ENCODE results near the gene POM121. TPM values are rescaled to one million over a fixed set of nuclear protein-coding genes. Genes with fewer than 3 reads are reported as not detected.
"Not testable (repeated sequence)": the region's sequence is repeated elsewhere in the genome, so short reads cannot be mapped to it uniquely, and the experiment has no call there.

The POM121 gene
- total and polyA plus RNA-seq, 10 donors = 8.6 to 47.4 (median 35.7) TPM

GRCh38 chr7:72961346-72961650, 36.4 kb downstream of the POM121 start:
- H3K4me1 ChIP-seq; DNase-seq; H3K4me3 ChIP-seq; intact Hi-C loops (cut with DNase I; ENCODE audit: low total_unique reads); H3K9me3 ChIP-seq; H3K27ac ChIP-seq; H3K36me3 ChIP-seq; H3K27me3 ChIP-seq (replicated peaks in 1 of 7): not testable (repeated sequence)
- WGBS, 5 donors = no CpG with 5 or more reads among the region's 9 CpGs

DNA sequence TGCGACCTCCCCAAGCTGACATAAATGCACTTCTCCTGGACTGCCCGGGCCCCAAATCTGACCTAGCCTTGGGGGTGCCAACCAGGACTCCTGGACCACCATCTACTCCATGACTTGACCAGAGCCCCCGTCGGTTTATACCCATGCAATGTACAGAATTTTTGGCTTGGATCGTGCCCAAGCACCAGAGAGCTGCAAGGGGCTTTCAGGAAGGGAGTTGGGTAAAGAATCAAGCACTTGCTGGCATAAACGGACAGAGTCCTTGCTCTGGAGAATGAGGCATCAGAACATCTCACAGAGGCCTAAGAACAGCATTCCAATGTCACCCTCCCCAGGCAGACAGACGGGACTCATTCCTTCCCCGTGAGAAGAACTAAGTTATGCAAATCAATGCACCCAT, 38.2 kb downstream of the POM121 start:
- DNase-seq = peak; percentile 4
- H3K4me1 ChIP-seq; H3K9me3 ChIP-seq; H3K27me3 ChIP-seq (replicated peaks in 1 of 7); H3K36me3 ChIP-seq; intact Hi-C loops (cut with DNase I; ENCODE audit: low total_unique reads); H3K4me3 ChIP-seq; H3K27ac ChIP-seq: not testable (repeated sequence)
- WGBS, 5 donors = 80 to 89% (median 87%) methylated on average over 2 to 4 of the region's 8 CpGs; no CpG with 5 or more reads in 2 of the 5 donors

DNA sequence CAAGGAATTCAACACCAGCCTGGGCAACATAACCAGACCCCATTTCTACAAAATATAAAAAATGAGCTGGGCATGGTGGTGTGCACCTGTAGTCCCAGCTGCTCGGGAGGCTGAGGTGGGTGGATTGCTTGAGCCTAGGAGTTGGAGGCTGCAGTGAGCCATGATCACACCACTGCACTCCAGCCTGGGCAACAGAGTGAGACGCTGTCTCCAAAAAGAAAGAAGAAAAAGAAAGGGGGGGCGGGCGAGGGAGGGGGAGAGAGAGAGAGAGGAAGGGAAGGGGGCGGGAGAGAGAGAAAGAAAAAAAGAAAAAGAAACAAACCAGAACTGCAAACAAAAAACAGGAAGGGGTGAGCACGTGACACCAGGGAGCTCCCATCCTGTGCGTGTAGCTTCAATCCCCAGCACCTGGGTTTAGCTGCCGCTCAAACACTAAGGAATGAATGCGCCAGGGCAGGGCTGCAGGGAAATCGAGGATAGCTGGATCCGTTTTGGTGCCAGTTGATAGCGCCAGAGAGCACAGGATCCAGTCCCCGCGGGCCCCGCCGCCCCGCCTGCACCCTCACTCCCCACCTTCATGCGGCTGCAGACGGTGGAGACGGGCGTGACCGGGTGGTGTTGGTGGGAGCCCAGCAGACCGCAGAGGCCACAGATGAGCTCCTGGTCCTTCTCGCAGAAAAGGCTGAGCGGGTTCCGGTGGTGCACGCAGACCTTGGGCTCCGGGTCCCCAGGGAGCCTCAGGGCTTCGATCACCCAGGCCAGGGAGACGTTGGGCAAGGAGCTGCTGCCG, 40.5 kb downstream of the POM121 start:
- H3K27ac ChIP-seq; H3K4me1 ChIP-seq; H3K36me3 ChIP-seq; H3K4me3 ChIP-seq; DNase-seq; H3K27me3 ChIP-seq (replicated peaks in 1 of 7); H3K9me3 ChIP-seq; intact Hi-C loops (cut with DNase I; ENCODE audit: low total_unique reads): not testable (repeated sequence)
- no CpG with 5 or more reads among the region's 31 CpGs for whole genome bisulfite sequencing, 5 donors

DNA sequence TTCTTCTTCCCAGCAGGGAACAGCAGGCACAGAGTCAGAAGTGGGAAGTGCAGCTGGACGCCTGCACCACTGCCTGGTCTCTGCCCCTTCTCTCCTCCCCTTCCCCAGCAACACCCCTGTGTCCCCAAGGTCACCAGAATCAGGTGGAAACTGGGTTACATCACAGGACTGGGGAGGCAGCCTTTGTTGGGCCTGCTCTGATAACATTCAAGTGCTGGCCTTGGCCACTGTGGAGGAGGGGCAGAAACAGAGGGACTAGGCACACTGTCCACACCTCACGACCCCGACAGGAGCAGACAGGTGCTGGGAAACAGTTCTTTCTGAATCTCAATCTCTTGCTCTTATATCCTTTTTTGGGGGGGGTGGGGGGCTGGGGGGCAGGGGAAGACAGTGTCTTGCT, 42.0 kb downstream of the POM121 start:
- H3K4me1 ChIP-seq; intact Hi-C loops (cut with DNase I; ENCODE audit: low total_unique reads); H3K9me3 ChIP-seq; H3K4me3 ChIP-seq; H3K27me3 ChIP-seq (replicated peaks in 1 of 7); H3K36me3 ChIP-seq; H3K27ac ChIP-seq: not testable (repeated sequence)
- DNase-seq = peak; percentile 37
- 63 to 100% (median 77%) methylated on average over 2 of the region's 3 CpGs for WGBS, 5 donors

GRCh38 chr7:72968980-72969516, 44.2 kb downstream of the POM121 start, which contains the start of gene TRIM74:
Gene TRIM74, minus strand, starts transcription at chr7:72969466. Its CDS starts 3,309 bp downstream, at chr7:72966157.
- H3K27me3 ChIP-seq (replicated peaks in 1 of 7); intact Hi-C loops (cut with DNase I; ENCODE audit: low total_unique reads); H3K4me3 ChIP-seq; H3K36me3 ChIP-seq; H3K9me3 ChIP-seq; H3K27ac ChIP-seq; H3K4me1 ChIP-seq: not testable (repeated sequence)
- WGBS, 5 donors = 39 to 80% (median 61%) methylated on average over 7 to 11 of the region's 36 CpGs
- TF ChIP-seq POLR2AphosphoS5 (IDR thresholded peaks at IDR 0.05) = peak in 1 of 3 donors; percentile 15
- peak; percentile 25 for DNase-seq

DNA sequence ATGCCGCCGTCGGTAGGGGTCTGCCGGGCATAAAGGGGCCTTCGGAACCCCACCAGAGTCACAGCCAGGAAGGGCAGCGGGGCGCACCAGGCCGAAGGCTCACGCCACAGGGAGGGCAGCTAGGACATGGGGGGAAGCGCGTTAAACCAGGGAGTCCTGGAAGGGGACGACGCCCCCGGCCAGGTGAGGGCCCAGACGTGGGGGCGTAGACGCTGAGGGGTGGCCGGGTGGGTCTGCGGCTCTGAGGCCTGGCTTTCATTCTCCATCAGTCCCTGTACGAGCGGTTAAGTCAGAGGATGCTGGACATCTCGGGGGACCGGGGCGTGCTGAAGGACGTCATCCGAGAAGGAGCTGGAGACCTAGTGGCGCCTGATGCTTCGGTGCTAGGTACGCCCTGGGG, 44.8 kb downstream of the POM121 start:
- peak in 1 of 3 donors; percentile 17 for TF ChIP-seq POLR2AphosphoS5 (IDR thresholded peaks at IDR 0.05)
- intact Hi-C loops (cut with DNase I; ENCODE audit: low total_unique reads); H3K36me3 ChIP-seq; H3K27me3 ChIP-seq (replicated peaks in 1 of 7); H3K27ac ChIP-seq; H3K4me3 ChIP-seq; H3K9me3 ChIP-seq; H3K4me1 ChIP-seq: not testable (repeated sequence)
- DNase-seq = peak; percentile 23
- 38 to 65% (median 58%) methylated on average over 4 to 18 of the region's 29 CpGs; no CpG with 5 or more reads in 2 of the 5 donors for WGBS, 5 donors

DNA sequence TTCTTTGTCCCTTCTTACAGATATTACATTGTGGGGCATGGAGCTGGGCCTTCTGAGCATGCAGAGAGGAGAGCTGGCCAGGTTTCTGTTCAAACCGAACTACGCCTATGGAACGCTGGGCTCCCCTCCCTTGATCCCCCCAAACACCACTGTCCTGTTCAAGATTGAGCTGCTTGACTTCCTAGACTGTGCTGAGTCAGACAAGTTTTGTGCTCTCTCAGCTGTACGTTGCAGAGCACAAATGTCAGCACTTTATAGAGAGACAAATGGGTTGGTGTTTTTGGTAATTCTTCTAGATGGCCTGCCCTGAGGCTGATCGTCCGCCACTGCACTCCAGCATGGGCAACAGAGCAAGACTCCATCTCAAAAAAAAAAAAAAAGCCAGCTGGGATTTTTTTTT, 46.6 kb downstream of the POM121 start:
- WGBS, 5 donors = no CpG with 5 or more reads among the region's 6 CpGs

GRCh38 chr7:72974781-72975180, 49.9 kb downstream of the POM121 start:
- H3K4me3 ChIP-seq; H3K36me3 ChIP-seq; H3K4me1 ChIP-seq; DNase-seq; H3K9me3 ChIP-seq; H3K27ac ChIP-seq; H3K27me3 ChIP-seq (replicated peaks in 1 of 7); intact Hi-C loops (cut with DNase I; ENCODE audit: low total_unique reads): not testable (repeated sequence)
- 85 to 100% (median 92%) methylated on average over 3 of the region's 7 CpGs; no CpG with 5 or more reads in 2 of the 5 donors for WGBS, 5 donors

More for the DNA sequence above, 46.6 kb downstream of the POM121 start:
- H3K36me3 ChIP-seq; H3K27ac ChIP-seq; intact Hi-C loops (cut with DNase I; ENCODE audit: low total_unique reads); H3K27me3 ChIP-seq (replicated peaks in 1 of 7); H3K4me3 ChIP-seq; DNase-seq; H3K9me3 ChIP-seq; H3K4me1 ChIP-seq: not testable (repeated sequence)

DNA sequence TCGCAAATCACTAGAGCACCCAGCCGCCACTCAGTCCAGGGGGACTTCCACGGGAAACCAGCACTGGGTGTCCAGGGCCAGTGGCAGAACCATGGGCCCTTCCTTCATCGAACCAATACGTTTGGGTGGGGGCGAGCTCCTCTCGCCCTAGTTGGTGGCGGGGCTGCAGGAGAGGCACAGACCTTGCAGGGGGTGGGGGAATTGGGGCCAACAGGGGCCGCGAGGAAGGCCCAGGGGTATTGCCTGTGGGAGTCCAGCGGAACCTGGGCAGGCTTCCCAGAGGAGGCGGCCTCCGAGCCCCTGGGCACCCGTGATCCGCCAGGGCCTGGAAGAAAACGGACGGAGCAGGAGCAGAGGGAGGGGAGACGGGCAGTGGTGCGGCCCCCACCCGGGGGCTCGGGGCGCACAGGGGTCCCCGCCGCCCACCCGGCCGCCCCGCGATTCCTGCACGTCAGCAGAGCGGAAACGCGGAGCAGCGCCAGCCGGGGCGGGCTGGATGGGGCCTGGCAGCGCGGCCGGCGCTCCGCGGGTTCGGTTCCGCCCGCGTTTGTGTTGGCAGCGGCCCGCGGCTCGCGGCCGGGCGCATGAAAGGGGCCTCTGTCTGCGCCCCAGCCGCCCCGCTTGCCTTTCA, 50.9 kb downstream of the POM121 start:
- WGBS, 5 donors = 81 to 96% (median 89%) methylated on average over 10 to 14 of the region's 55 CpGs; no CpG with 5 or more reads in 1 of the 5 donors
- H3K27me3 ChIP-seq (replicated peaks in 1 of 7); H3K9me3 ChIP-seq; H3K4me3 ChIP-seq; H3K36me3 ChIP-seq; intact Hi-C loops (cut with DNase I; ENCODE audit: low total_unique reads); H3K4me1 ChIP-seq; H3K27ac ChIP-seq: not testable (repeated sequence)
- peak; percentile 64 for DNase-seq

GRCh38 chr7:72976434-72976833, 51.5 kb downstream of the POM121 start:
- H3K27me3 ChIP-seq (replicated peaks in 1 of 7); DNase-seq; H3K36me3 ChIP-seq; H3K9me3 ChIP-seq; H3K27ac ChIP-seq; H3K4me3 ChIP-seq; H3K4me1 ChIP-seq; intact Hi-C loops (cut with DNase I; ENCODE audit: low total_unique reads): not testable (repeated sequence)
- 84 to 100% (median 90%) methylated on average over 2 to 4 of the region's 12 CpGs; no CpG with 5 or more reads in 1 of the 5 donors for WGBS, 5 donors

DNA sequence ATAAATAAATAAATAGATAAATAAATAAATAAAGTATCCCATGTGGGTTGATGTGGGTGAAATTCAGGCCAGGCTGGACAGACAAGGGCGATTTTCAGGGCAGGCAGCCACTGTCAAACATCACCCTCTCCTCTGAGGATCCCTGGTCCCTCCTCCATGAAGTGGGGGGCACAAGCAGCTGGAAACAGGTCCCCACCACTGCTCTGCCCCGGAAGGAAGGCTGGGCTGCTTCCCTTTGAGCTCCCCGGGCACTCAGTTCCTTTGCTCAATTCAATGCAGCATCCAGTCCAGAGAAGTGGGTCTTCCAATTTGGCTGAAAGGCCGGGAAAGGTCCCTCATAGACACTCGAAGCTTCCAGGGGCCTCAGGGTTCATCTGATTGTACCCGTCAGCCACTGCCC, 55.5 kb downstream of the POM121 start:
- H3K27ac ChIP-seq; intact Hi-C loops (cut with DNase I; ENCODE audit: low total_unique reads); H3K36me3 ChIP-seq; H3K4me3 ChIP-seq; DNase-seq; H3K4me1 ChIP-seq; H3K27me3 ChIP-seq (replicated peaks in 1 of 7); H3K9me3 ChIP-seq: not testable (repeated sequence)
- 76 to 100% (median 94%) methylated on average over 1 to 2 of the region's 6 CpGs; no CpG with 5 or more reads in 2 of the 5 donors for WGBS, 5 donors
